SK-N-DZ (cell line): ENCODE data around the gene TXNRD2.

Source experiments
- DNase-seq: peaks from one replicate; pipeline ENCODE4 v3.0.0-alpha.2; 2015; ENCODE audit warnings: low spot score

The TXNRD2 gene

DNA sequence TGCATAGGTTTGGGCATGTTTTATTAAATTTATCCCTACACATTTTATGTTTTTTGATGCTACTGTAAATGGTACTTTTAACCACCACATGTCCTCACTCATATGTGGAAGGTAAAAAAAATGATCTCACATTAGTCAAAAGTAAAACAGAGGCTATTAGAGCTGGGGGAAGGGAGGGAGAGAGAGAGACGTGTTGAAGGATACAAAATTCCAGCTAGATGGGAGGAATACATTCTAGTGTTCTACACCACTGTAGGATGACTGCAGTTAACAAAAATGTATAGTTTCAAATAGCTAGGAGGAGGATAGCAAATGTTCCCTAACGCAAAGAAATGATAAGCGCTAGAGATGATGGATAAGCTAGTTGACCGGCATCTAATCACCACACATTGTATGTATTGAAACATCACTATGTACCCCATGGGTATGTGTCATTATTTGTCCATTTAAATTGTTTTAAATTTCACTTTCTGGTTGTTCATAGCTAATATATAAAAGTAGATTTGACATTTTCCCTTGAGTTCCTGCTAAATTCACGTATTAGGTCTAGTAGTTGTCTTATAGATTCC is 77.0 kb downstream of the TXNRD2 start:
- no peak for DNase-seq

DNA sequence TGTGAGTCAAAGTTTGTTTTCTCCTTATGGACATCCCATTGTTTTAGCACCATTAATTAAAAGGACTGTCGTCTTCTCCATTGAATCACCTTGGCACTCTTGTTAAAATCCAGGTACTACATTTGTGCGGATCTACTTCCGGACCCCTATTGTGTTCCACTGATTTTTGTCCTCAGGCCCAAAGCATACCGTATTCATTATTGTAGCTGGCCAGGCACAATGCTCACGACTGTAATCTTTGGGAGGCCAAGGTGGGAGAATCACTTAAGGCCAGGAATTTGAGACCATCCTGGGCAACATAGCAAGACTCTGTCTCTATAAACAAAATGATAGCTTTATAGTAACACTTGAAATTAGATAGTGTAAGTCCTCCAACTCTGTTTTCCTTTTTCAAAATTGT is 78.0 kb downstream of the TXNRD2 start:
- DNase-seq = no peak

DNA sequence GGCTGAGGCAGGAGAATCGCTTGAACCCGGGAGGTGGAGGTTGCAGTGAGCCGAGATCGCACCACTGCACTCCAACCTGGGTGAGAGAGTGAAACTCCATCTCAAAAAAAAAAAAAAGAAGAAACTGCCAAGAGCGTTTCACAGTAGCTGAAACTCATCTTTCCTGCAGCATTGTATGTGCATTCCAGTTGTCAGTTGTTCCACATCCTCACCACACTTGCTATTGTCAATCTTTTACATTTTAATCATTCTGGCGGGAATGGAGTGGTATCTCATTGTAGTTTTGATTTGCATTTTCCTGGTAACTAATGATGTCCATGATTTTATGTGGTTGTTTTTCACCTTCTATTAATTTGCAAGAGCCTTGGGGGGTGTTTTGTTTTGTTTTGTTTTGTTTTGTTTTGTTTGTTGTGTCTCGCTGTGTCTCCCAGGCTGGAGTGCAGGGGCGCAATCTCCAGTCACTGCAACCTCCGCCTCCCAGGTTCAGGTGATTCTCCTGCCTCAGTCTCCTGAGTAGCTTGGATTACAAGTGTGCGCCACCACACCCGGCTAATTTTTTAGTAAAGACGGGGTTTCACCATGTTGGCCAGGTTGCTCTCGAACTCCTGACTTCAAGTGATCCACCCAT is 78.9 kb downstream of the TXNRD2 start:
- no peak for DNase-seq

DNA sequence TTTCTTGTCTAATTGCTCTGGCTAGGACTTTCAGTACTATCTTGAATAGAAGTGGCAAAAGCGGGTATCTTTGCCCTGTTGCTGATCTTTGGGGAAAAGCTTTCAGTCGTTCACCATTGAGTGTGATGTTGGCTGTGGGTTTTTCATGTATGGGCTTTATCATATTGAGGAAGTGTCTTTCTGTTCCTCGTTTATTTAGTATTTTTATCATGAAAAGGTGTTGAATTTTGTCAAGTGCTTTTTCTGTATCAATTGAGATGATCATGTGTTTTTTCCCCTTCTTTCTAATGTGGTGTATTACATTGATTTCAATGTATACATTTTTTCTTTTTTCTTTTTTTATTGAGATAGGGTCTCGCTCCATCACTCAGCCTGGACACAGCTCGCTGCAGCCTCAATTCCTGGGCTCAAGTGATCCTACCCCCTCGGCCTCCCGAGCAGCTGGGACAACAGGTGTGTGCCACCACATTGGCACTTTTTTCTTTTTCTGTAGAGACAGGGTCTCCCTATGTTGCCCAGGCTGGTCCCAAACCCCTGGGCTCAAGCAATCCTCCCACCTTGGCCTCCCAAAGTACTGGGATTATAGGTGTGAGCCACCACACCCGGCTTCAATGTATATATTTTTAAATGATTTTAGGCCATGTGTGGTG is 81.6 kb downstream of the TXNRD2 start:
- DNase-seq = no peak

DNA sequence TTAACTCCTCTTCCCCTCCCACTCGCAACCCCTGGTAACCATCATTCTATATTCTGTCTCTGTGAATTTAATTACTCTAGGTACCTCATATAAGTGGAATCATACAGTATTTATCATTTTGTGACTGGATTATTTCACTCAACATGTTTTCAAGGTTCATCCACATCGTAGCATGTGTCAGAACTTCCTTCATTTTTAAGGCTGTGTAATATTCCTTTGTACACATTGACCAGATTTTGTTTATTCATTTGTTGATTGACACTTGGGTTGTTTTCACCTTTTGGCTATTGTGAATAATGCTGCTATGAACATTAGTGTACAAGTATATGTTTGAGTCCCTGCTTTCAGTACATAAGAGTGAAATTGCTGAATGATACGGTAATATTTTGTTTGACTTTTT is 84.2 kb downstream of the TXNRD2 start:
- DNase-seq = no peak

- peak; percentile 52 for DNase-seq
Measured at GRCh38 chr22:19855504-19856409, 85.9 kb downstream of the TXNRD2 start.

GRCh38 chr22:19854778-19855503 is 86.7 kb downstream of the TXNRD2 start, which contains the start of the genes GNB1L and RTL10:
TSS of gene GNB1L (minus strand) at chr22:19854874. CDS start at chr22:19821355, 33,519 bp downstream.
TSS of gene RTL10 (minus strand) at chr22:19854874. CDS start at chr22:19852261, 2,613 bp downstream.
- DNase-seq = peak; percentile 95

DNA sequence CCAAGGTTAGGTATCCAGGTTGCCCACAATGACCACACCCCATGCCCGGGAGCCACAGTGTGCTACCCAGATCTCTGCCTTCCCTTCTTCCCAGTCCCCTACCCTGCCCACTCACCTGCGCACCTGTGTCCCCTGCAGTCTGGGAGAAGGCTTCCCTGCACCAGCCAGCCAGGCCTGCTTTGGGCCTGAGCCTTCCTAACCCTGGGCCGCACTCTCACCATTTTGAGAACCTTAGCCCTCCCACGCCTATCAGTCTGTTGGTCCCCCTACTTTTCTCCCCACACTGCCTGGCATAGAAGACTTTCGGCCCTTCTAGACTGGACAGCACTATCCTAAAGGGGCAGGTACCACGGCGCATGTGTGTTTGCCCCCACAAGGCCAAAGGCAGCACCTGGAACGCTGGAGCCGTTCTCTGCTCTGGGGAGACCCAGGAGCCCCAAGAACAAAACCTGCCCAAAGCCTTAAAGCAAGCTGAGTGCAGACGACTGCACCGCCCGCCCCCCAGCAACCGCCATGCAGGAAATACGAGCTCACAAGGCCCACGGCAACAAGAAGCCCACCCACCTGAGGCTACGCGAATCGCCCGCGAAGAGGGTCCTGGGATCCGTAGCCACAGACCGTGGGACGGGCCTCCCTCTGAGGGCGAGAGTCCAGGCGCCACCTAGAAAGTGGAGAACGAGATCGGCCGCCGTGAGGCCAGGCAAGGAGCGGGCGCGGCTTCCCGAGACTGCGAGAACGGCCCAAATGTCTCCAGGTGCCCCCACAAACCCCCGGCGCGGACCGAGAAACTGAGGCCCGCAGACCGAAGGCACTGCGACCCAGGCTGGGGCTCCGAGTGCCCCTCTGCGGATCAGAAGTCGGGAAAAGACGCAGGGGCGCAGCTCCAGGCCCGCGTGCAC is 87.5 kb downstream of the TXNRD2 start:
- no peak for DNase-seq

- DNase-seq = no peak
Measured at GRCh38 chr22:19853058-19853878, 88.3 kb downstream of the TXNRD2 start.

DNA sequence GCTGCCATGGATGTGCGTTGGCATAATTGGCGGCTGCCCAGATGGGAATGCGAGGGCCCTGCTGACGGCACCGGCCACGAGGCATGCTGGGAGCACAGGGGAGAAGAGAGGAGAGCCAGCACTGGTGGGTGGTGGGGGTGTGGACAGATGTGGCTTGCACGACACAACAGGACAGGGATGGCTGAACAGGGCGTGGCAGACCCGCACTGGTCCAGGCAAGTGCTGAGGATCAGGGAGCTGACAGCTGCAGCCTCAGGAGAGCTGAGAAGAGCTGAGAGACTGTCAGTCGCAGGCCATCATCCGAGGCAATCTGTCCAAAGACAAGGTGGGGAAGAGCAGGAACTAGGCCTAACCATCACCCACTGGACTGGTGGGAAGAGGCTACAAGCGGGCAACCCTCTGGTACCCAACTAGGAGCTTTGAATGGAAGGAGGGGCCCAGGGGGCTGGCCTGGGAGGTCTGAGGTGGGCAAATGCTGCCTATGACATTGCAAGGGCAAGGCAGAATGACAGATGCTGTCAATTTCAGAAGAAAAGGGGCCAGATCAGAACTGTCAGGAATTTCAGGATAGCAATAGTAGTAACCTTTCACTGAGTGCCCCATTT is 89.3 kb downstream of the TXNRD2 start:
- no peak for DNase-seq

DNA sequence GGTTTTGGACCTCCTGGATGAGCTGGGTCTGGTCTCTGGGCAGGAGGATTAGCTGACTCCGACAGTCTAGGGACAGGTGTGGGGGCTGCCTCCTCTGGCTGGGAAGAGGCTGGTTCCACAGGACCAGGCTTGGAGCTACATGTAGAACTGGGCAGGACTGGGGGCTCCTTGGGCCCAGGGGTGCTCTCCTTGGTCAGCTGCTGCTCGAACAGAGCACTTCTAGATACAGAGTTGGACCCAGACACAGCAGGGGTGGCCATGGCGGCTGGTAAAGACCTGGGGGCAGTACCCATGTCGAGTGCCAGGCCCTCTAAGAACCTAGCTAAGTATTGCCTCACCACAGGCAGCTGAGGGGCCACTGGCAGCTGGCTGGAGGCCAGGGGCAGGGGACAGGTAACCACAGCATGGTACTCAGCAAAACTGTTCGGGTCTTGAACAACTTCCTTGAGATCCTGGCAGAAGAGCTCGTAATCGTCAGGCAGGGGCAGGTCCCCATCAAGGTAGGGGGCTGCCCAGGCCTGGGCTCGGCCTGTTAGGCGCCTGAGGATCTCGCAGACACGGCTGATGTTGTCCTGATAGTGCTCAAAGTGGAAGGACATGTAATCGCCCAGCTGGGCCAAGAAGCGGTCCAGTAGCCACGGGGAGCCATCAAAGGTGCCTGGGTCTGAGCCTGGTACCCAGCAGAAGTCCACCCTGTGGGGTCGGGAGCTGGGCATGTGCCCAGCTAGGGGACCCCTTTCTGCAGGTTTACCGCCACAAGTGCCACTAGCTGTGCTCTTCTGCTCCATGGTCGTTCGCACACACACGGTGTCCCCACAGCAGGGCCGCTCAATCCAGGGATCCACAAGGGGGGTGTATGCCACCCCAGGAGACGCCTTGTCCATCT is 90.1 kb downstream of the TXNRD2 start:
- no peak for DNase-seq

GRCh38 chr22:19850763-19851109 is 90.9 kb downstream of the TXNRD2 start:
- DNase-seq = no peak

DNA sequence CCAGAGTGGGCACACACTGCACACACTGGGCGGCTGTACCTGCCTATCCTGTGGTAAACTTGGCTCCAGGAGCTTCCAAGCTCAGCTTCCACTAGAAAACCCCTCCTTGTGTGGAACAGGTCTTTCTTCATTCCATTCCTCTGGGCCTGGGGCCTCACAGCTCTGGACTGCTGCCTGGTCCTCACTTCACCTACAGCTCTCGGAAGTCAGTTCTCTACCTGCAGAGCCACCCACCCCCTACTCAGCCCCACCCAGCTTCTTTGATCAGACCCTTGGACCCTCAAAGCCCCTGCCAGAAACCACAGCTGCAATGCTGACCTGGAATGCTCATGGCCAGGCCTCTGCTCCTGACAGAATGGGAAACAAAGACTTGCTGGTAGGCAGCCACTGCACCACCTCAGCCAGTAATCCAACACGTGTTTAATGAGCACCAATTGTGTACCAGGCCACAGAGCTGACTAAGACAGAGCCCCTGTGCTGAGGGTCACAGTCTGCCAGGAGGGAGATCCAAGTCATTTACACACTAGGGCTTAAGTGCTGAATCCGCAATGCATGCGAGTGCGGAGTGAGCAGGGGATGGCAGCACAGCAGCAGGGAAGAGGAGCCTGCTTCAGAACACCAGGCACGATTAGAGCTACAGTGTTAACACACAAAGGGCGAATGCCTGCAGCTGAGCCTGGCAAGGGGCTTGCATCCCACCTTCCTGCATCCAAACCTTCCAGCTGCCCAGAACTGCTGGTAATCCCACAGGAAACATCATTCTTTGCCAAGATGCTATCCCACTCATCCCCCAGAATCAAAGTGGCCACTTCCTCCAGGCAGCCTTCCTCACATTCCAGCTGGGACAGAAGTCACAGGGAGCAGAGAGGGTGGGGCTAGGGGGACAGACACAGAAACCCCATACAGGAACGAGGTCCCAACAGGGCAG is 91.5 kb downstream of the TXNRD2 start:
- no peak for DNase-seq

- DNase-seq = no peak
Measured at GRCh38 chr22:19848298-19849224, 93.1 kb downstream of the TXNRD2 start.

DNA sequence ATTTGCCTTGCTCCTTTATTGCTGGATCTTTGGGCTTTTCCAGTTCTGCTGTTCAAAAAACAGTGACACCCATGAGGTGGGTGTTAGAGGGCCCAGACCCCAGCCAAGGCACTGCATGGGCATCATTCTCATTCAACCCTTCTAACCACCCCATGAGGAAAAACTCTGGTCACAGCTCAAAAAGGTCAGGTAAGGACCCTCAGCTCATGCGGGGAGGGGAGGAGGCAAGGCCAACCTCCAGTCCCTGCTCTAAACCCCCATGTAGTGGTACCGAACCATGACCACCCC is 94.3 kb downstream of the TXNRD2 start:
- DNase-seq = no peak
